ENCODE data around the gene ZNF610.

GRCh38 chr19:52351512-52351911 is 15.5 kb downstream of the ZNF610 start:
- TF ChIP-seq CTCF (IDR thresholded peaks at IDR 0.05), result no peak
- no peak for TF ChIP-seq POLR2A (IDR thresholded peaks at IDR 0.05)
- TF ChIP-seq EP300 (IDR thresholded peaks at IDR 0.05), result no peak
